ENCODE results near the gene TGM4.

The TGM4 gene

GRCh38 chr3:44950275-44950734 is 75.9 kb downstream of the TGM4 start:
- in situ Hi-C loops (cut with MboI; ENCODE audit: low sequenced_read_pairs), result no loop called here

- in situ Hi-C loops (cut with MboI; ENCODE audit: low sequenced_read_pairs), result no loop called here
These were observed 78.3 kb downstream of the TGM4 start for GRCh38 chr3:44952689-44953088.

GRCh38 chr3:44954304-44954703 is 79.9 kb downstream of the TGM4 start:
- in situ Hi-C loops (cut with MboI; ENCODE audit: low sequenced_read_pairs), result no loop called here

- in situ Hi-C loops (cut with MboI; ENCODE audit: low sequenced_read_pairs), result no loop called here
These were observed 80.6 kb downstream of the TGM4 start for GRCh38 chr3:44954962-44955361.

GRCh38 chr3:44955917-44956316 is 81.5 kb downstream of the TGM4 start:
- in situ Hi-C loops (cut with MboI; ENCODE audit: low sequenced_read_pairs), result no loop called here

GRCh38 chr3:44957986-44958385 is 83.6 kb downstream of the TGM4 start:
- in situ Hi-C loops (cut with MboI; ENCODE audit: low sequenced_read_pairs), result no loop called here

- in situ Hi-C loops (cut with MboI; ENCODE audit: low sequenced_read_pairs), result no loop called here
These were observed 84.0 kb downstream of the TGM4 start for GRCh38 chr3:44958386-44958785.

GRCh38 chr3:44960387-44961026 is 86.1 kb downstream of the TGM4 start:
- in situ Hi-C loops (cut with MboI; ENCODE audit: low sequenced_read_pairs), result no loop called here

GRCh38 chr3:44961888-44962287 is 87.5 kb downstream of the TGM4 start:
- in situ Hi-C loops (cut with MboI; ENCODE audit: low sequenced_read_pairs), result no loop called here

- in situ Hi-C loops (cut with MboI; ENCODE audit: low sequenced_read_pairs), result no loop called here
These were observed 88.4 kb downstream of the TGM4 start for GRCh38 chr3:44962621-44963393.

GRCh38 chr3:44963571-44964325 is 89.3 kb downstream of the TGM4 start:
- in situ Hi-C loops (cut with MboI; ENCODE audit: low sequenced_read_pairs), result no loop called here

Data from hTERT RPE-1 (cell line).